Pancreas (tissue), 10 donors: ENCODE results near the gene C1orf56. TPM values are rescaled to one million over a fixed set of nuclear protein-coding genes. Genes with fewer than 3 reads are reported as not detected.
A peak's percentile ranks its signal among the peaks of the same experiment; 100 is the strongest.

Experiments
- ATAC-seq, 4 donors: fragments of 200-7000 bp; cut with Tn5 transposase; one replicate each; pipeline versions ENCODE4 v1.8.0 to v1.9.1; 2020; ENCODE audit warnings: mild to moderate bottlenecking in 4 of 4, moderate library complexity in 4 of 4
- DNase-seq, 6 donors: peaks; one replicate each; pipeline ENCODE4 v3.0.0-alpha.2; 2020
- FAIRE-seq: peaks from 2 replicates; lab custom pipeline; 2012; peaks lifted over from hg19 to GRCh38; lab: Jason Lieb, UNC
- H3K27ac ChIP-seq, 4 donors: fragments of 200-600 bp; sonication (generic); 1 replicate in 3 of 4; 2 replicates in 1 of 4; pipeline versions ENCODE4 v1.5.0 to v1.8.0; 2020
- H3K27me3 ChIP-seq, 4 donors: fragments of 200-600 bp; one replicate each; pipeline ENCODE4 v1.8.0; 2021
- H3K36me3 ChIP-seq, 3 donors: fragments of 200-600 bp; sonication (generic) in 1 of 3; one replicate each; pipeline versions ENCODE4 v1.5.0 to v1.8.0; 2020 to 2021
- H3K4me1 ChIP-seq, 3 donors: fragments of 200-600 bp; one replicate each; pipeline ENCODE4 v1.8.0; 2021
- H3K4me3 ChIP-seq, 4 donors: fragments of 200-600 bp; sonication (generic) in 2 of 4; one replicate each; pipeline versions ENCODE4 v1.5.0 to v1.8.0; 2020 to 2021
- H3K9me3 ChIP-seq, 4 donors: fragments of 200-600 bp; one replicate each; pipeline ENCODE4 v1.8.0; 2021
- WGBS, 2 donors: extraction: QIAGEN DNeasy Blood & Tissue Kit; methylation state at CpG; one replicate each; pipeline ENCODE4 v1.1.7; 2013; 5-methylcytosine and 5-hydroxymethylcytosine counted together
- intact Hi-C, 3 donors: fragments of 100-400 bp; cut with DNase I; formaldehyde crosslinking; loops; one replicate each; pipeline versions ENCODE4 v1.11.1 to v1.14.2; 2022
- polyA plus RNA-seq, 2 donors: library from polyadenylated mRNA; stranded (reverse); fragments of 200-250 nt; gene quantifications; one replicate each; pipeline ENCODE4 v1.2.3, GENCODE V29; 2013
- total RNA-seq, 6 donors: library from RNA; stranded (reverse); fragmentation: NEBNext Ultra II Directional in 4 of 6; extraction: Animal tissue kit (Norgen Biotek cat#: 25700) in 4 of 6; gene quantifications; one replicate each; pipeline versions ENCODE4 v1.2.1 to v1.2.4, GENCODE V29; 2021 to 2023
- TF ChIP-seq, protein P1 (sequence below), 4 donors: fragments of 200-600 bp; sonication (generic) in 3 of 4; IDR thresholded peaks; one replicate each; pipeline versions ENCODE4 v1.5.0 to v1.8.0; 2021; ENCODE audit warnings: antibody characterized with exemption in 4 of 4
- donor health status: healthy with polysubstance abuse.
- donor health status: DM: no; HTN: no; CAD: no; lungs with moderate emphysema.
- donor health status: DM: no; HTN: no; CAD: no.
- donor health status: control.
- donor health status: control.
- donor health status: Bipolar disorder and iron deficiency.
- donor health status: DM: yes; HTN: yes; CAD: no.
- donor health status: DM: no; HTN: no; CAD: no.
- donor health status: DM: no; HTN: no; CAD: no.
- donor health status: DM: yes; HTN: yes; CAD: no.

The C1orf56 gene
- total and polyA plus RNA-seq, 8 donors, result 2.6 to 4.8 (median 3.2) TPM

DNA sequence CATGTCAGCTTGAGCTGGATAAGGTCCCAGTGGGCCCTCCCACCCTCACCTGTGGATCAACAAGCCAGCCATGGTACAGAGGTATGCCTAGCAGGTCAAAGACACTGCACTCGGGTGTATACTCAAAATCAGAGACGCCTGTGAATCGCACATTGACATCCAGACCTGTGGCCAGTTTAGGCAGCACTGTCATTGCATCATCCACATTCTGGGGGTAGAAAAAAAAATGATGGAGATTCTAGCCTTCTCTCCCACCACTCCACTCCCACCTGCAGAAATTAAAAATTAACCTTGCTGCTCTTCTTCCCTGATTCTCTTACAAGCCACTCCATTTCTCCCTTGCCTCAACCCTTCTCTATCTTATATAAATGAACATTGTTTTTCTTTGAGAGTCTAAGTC lies 47.1 kb upstream of the C1orf56 start:
- H3K4me1 ChIP-seq, result peaks cover 0 to 21% (median 0%) of the 10 kb centered on the region in 3 donors
- H3K4me3 ChIP-seq, result no peak overlapping the region
- WGBS, 2 donors, result 92 to 94% methylated on average over 3 of the region's 3 CpGs
- H3K27ac ChIP-seq, result no peak overlapping the region
- no peaks in the 10 kb centered on the region for H3K27me3 ChIP-seq
- TF ChIP-seq, protein P1, sequence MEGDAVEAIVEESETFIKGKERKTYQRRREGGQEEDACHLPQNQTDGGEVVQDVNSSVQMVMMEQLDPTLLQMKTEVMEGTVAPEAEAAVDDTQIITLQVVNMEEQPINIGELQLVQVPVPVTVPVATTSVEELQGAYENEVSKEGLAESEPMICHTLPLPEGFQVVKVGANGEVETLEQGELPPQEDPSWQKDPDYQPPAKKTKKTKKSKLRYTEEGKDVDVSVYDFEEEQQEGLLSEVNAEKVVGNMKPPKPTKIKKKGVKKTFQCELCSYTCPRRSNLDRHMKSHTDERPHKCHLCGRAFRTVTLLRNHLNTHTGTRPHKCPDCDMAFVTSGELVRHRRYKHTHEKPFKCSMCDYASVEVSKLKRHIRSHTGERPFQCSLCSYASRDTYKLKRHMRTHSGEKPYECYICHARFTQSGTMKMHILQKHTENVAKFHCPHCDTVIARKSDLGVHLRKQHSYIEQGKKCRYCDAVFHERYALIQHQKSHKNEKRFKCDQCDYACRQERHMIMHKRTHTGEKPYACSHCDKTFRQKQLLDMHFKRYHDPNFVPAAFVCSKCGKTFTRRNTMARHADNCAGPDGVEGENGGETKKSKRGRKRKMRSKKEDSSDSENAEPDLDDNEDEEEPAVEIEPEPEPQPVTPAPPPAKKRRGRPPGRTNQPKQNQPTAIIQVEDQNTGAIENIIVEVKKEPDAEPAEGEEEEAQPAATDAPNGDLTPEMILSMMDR (IDR thresholded peaks at IDR 0.05), result no peak
- H3K9me3 ChIP-seq, result no peaks in the 10 kb centered on the region
- ATAC-seq (no peak), FAIRE-seq (no peak), DNase-seq (no peak)
- intact Hi-C loops, result no loop called here
- H3K36me3 ChIP-seq, result peaks cover 0 to 57% (median 26%) of the 10 kb centered on the region in 3 donors

DNA sequence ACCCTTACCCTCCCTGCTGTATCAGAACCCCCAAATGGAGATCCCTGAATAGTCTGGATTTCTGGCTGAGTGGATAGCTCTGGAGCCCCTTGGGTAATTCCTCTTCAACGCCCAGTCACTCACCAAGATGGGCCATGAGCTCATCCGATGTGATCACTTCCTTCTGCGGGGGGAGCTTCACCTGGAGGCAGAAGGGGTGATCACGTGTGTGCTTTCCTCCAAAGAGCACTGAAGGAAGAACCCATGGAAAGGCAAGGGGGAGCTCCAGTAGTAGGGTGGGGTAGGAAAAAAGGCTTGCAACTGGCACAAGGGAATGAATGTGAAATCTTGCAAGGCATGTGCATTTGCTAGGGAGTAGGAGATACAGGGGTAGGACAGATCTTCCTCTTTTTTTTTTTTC lies 45.9 kb upstream of the C1orf56 start:
- no peak for FAIRE-seq
- ATAC-seq, result no peak
- H3K27me3 ChIP-seq, result no peaks in the 10 kb centered on the region
- H3K36me3 ChIP-seq, result peaks cover 0 to 54% (median 26%) of the 10 kb centered on the region in 3 donors
- no peaks in the 10 kb centered on the region for H3K9me3 ChIP-seq
- TF ChIP-seq, protein P1 (IDR thresholded peaks at IDR 0.05), result no peak
- no peak overlapping the region for H3K4me3 ChIP-seq
- peaks cover 0 to 21% (median 0%) of the 10 kb centered on the region in 3 donors for H3K4me1 ChIP-seq
- intact Hi-C loops, result no loop called here
- H3K27ac ChIP-seq, result no peak overlapping the region
- 81 to 83% methylated on average over 4 of the region's 4 CpGs for WGBS, 2 donors
- DNase-seq, result no peak

DNA sequence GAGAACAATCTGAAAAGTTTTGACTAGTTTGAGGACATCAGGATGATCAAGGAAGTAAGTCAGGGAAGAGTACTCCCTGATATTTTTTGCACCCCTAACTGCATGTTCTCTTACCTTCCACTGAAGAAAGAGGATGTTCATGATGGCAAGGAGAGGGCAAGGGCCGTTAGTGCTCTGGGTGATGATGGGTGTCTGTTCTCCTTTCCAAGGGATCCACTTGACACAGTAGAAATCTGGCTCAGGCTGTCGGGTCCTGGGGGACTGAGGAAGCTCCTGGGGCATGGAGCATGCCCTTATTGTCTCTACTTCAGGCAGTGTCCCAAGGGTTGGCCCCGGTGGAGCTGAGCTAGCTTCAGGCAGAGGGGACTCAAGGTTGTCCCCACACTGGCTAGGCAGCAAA lies 45.5 kb upstream of the C1orf56 start:
- intact Hi-C loops, result no loop called here
- 65 to 77% methylated on average over 3 of the region's 3 CpGs for WGBS, 2 donors
- no peaks in the 10 kb centered on the region for H3K9me3 ChIP-seq
- no peak overlapping the region for H3K4me3 ChIP-seq
- H3K27ac ChIP-seq, result no peak overlapping the region
- TF ChIP-seq, protein P1 (IDR thresholded peaks at IDR 0.05), result no peak
- DNase-seq, result no peak
- H3K36me3 ChIP-seq, result peaks cover 0 to 49% (median 26%) of the 10 kb centered on the region in 3 donors
- H3K4me1 ChIP-seq, result peaks cover 2 to 23% (median 3%) of the 10 kb centered on the region in 3 donors
- no peaks in the 10 kb centered on the region for H3K27me3 ChIP-seq
- no peak for FAIRE-seq
- ATAC-seq, result no peak

DNA sequence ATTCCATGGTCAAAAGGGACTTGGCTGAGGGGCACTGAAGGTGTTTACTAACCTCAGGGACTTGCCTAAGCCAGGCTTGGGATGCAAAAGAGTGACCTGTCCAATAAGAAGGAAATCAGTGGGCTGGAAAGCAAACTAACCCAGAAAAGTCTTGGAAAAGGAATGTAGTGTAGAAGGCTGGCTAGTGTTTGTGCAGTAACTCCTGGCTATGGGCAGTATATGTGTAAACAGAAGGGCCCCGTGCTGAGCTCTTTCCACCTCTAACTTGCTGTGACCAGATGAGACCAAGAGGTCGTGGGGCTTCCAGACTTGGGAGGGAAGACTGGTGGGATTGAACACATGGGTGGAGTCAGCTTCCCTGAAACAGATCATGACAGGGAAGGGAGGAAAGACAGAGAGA lies 44.9 kb upstream of the C1orf56 start:
- FAIRE-seq (no peak), ATAC-seq (no peak), DNase-seq (no peak)
- Histone ChIP-seq H3K27me3 (no peaks in the 10 kb centered on the region), H3K4me3 (peak overlapping the region in 1 of 4 donors; percentile 67), H3K9me3 (no peaks in the 10 kb centered on the region), H3K36me3 (peaks cover 0 to 44% (median 20%) of the 10 kb centered on the region in 3 donors), H3K27ac (peak overlapping the region in 1 of 4 donors; percentile 11), H3K4me1 (peaks cover 8 to 29% (median 8%) of the 10 kb centered on the region in 3 donors)
- 10 to 15% methylated on average over 2 of the region's 2 CpGs for WGBS, 2 donors
- TF ChIP-seq, protein P1 (IDR thresholded peaks at IDR 0.05), result no peak
- intact Hi-C loops, result no loop called here

DNA sequence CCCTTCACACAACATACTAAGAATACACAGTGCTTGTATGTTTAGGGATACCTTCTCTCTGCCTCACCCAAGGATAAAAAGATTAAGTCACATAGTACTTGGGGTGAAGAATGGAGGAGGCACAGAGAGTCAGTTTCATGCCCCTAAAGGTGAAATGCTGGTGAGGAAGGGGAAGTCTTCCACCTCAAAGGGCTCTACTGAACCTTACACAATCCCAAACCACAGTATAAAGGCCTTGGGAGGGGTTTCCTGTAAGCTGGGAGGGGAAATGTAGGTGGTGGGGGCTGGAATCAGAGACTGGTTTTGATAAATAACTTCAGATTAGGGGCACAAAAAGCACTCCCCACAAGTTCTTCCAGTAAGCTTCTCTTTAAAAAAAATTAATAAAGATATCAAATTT lies 44.4 kb upstream of the C1orf56 start:
- Histone ChIP-seq H3K4me1 (peaks cover 10 to 33% (median 11%) of the 10 kb centered on the region in 3 donors), H3K27me3 (no peaks in the 10 kb centered on the region), H3K36me3 (peaks cover 0 to 38% (median 15%) of the 10 kb centered on the region in 3 donors), H3K9me3 (no peaks in the 10 kb centered on the region), H3K27ac (peak overlapping the region in 1 of 4 donors; percentile 33), H3K4me3 (peak overlapping the region in 2 of 4 donors; percentile 67 to 69)
- DNase-seq (no peak), FAIRE-seq (no peak), ATAC-seq (no peak)
- intact Hi-C loops, result no loop called here
- TF ChIP-seq, protein P1 (IDR thresholded peaks at IDR 0.05), result no peak
